Keratinocyte (primary cell): ENCODE data around the gene PPFIA3.

Experiments
- CTCF ChIP-seq, 3 experiments: IDR thresholded peaks in 1 of 3; conservative IDR thresholded peaks in 1 of 3; optimal IDR thresholded peaks in 1 of 3; 2 replicates in 2 of 3; 3 replicates in 1 of 3; pipeline versions ENCODE3 to v1.5.1; 2011; ENCODE audit warnings: low read length in 3 of 3, mild to moderate bottlenecking in 3 of 3, moderate library complexity in 2 of 3, control low read depth in 1 of 3, inconsistent platforms in 1 of 3; ENCODE audit not compliant: insufficient read depth in 2 of 3; ENCODE audit errors: extremely low read depth in 1 of 3
- EZH2 ChIP-seq: IDR thresholded peaks from one replicate; pipeline ENCODE4 v1.6.1; 2012; ENCODE audit warnings: inconsistent platforms, mild to moderate bottlenecking, low read length, moderate library complexity

- no peak for TF ChIP-seq CTCF (optimal IDR thresholded peaks at IDR 0.05 in 1 of 3, IDR thresholded peaks at IDR 0.05 in 1 of 3, conservative IDR thresholded peaks at IDR 0.05 in 1 of 3; ENCODE audit: extremely low read depth in 1 of 3, insufficient read depth in 2 of 3, low read length in 3 of 3)
- TF ChIP-seq EZH2, result no peak
These were observed 28.8 kb downstream of the PPFIA3 start for GRCh38 chr19:49148044-49148682.
